Natural killer cell (primary cell): ENCODE data around the gene STYK1. TPM values are rescaled to one million over a fixed set of nuclear protein-coding genes. Genes with fewer than 3 reads are reported as not detected.

Experiments
- ATAC-seq, 3 donors: fragments of 150-1000 bp in 2 of 3; fragments of 200-7000 bp in 1 of 3; cut with Tn5 transposase; 1 replicate in 1 of 3; 2 replicates in 2 of 3; pipeline ENCODE4 v1.10.0; 2021; ENCODE audit warnings: mild to moderate bottlenecking in 2 of 3, moderate library complexity in 2 of 3
- DNase-seq, 2 donors: peaks; one replicate each; pipeline versions ENCODE4 v3.0.0 to v3.0.0-alpha.2; 2013 to 2021; ENCODE audit warnings: mixed read lengths in 1 of 2
- H3K27ac ChIP-seq: one replicate; pipeline ENCODE4 v1.5.1; 2013; ENCODE audit warnings: mild to moderate bottlenecking, low read length
- H3K27me3 ChIP-seq: one replicate; pipeline ENCODE4 v1.6.1; 2013; ENCODE audit warnings: low read length; ENCODE audit not compliant: control insufficient read depth, insufficient read depth
- H3K36me3 ChIP-seq: one replicate; pipeline ENCODE4 v1.6.1; 2013; ENCODE audit warnings: low read length; ENCODE audit not compliant: control insufficient read depth, insufficient read depth
- H3K4me1 ChIP-seq: one replicate; pipeline ENCODE4 v1.6.1; 2013; ENCODE audit warnings: low read length; ENCODE audit not compliant: control insufficient read depth, insufficient read depth
- H3K4me3 ChIP-seq: one replicate; pipeline ENCODE4 v1.5.1; 2013; ENCODE audit warnings: low read length
- H3K9me3 ChIP-seq: one replicate; pipeline ENCODE4 v1.6.1; 2013; ENCODE audit warnings: low read length; ENCODE audit not compliant: control insufficient read depth, insufficient read depth
- H3K27ac Mint-ChIP-seq, 2 donors: one replicate each; pipeline ENCODE4 v1.8.0; 2022; ENCODE audit warnings: mild to moderate bottlenecking in 2 of 2, mixed read lengths in 2 of 2, moderate library complexity in 1 of 2
- H3K27me3 Mint-ChIP-seq, 2 donors: one replicate each; pipeline ENCODE4 v1.8.0; 2022; ENCODE audit warnings: low read depth in 2 of 2, mixed read lengths in 2 of 2
- H3K36me3 Mint-ChIP-seq: one replicate; pipeline ENCODE4 v1.8.0; 2022; ENCODE audit warnings: mixed read lengths
- H3K4me1 Mint-ChIP-seq, 2 donors: one replicate each; pipeline ENCODE4 v1.8.0; 2022; ENCODE audit warnings: mixed read lengths in 2 of 2
- H3K4me3 Mint-ChIP-seq: one replicate; pipeline ENCODE4 v1.8.0; 2022; ENCODE audit warnings: mild to moderate bottlenecking, moderate library complexity, mixed read lengths
- H3K9me3 Mint-ChIP-seq, 2 donors: one replicate each; pipeline ENCODE4 v1.8.0; 2022; ENCODE audit warnings: mixed read lengths in 2 of 2
- CTCF ChIP-seq: fragments of 200-600 bp; IDR thresholded peaks from one replicate; pipeline ENCODE4 v1.8.0; 2022; ENCODE audit warnings: antibody characterized with exemption
- WGBS: methylation state at CpG from one replicate; pipeline ENCODE4 v1.1.7; 2013; ENCODE audit warnings: missing lambda C conversion rate; ENCODE audit not compliant: insufficient coverage; 5-methylcytosine and 5-hydroxymethylcytosine counted together
- intact Hi-C: fragments of 100-400 bp; cut with micrococcal nuclease; formaldehyde crosslinking; loops from one replicate; pipeline ENCODE4 v1.14.2; 2022
- total RNA-seq, 4 donors: library from RNA; stranded (reverse); fragments of 120-200 nt in 1 of 4; gene quantifications; one replicate each; pipeline versions ENCODE4 v1.2.3 to v1.2.4, GENCODE V29; 2013 to 2022

The STYK1 gene
- total RNA-seq, 3 donors from 2014 or later (not counting 1 experiment from before 2014, with no cell fraction given): 2.0 to 2.6 (median 2.4) TPM

- Mint-ChIP-seq H3K4me3 (no peak overlapping the region), H3K4me1 (peaks cover 0 to 7% of the 10 kb centered on the region in 2 donors), H3K36me3 (no peaks in the 10 kb centered on the region), H3K27ac (no peak overlapping the region), H3K9me3 (no peaks in the 10 kb centered on the region), H3K27me3 (peaks cover 38 to 75% of the 10 kb centered on the region in 2 donors)
- H3K4me1 ChIP-seq: peaks cover 4% of the 10 kb centered on the region
- 93% methylated on average over 2 of the region's 4 CpGs for WGBS
- no peak overlapping the region for H3K4me3 ChIP-seq
- ATAC-seq (no peak), DNase-seq (no peak)
- H3K36me3 ChIP-seq: no peaks in the 10 kb centered on the region
- no peaks in the 10 kb centered on the region for H3K9me3 ChIP-seq
- no peak overlapping the region for H3K27ac ChIP-seq
- H3K27me3 ChIP-seq: peaks cover 2% of the 10 kb centered on the region
- intact Hi-C loops: no loop called here
- TF ChIP-seq CTCF: no peak
Observed at GRCh38 chr12:10716277-10716676, 42.4 kb upstream of the STYK1 start.

- H3K27ac ChIP-seq: no peak overlapping the region
- Mint-ChIP-seq H3K4me1 (peaks cover 0 to 7% of the 10 kb centered on the region in 2 donors), H3K27me3 (peaks cover 38 to 69% of the 10 kb centered on the region in 2 donors), H3K9me3 (no peaks in the 10 kb centered on the region), H3K36me3 (no peaks in the 10 kb centered on the region), H3K4me3 (no peak overlapping the region), H3K27ac (no peak overlapping the region)
- H3K36me3 ChIP-seq: no peaks in the 10 kb centered on the region
- H3K9me3 ChIP-seq: no peaks in the 10 kb centered on the region
- no peak overlapping the region for H3K4me3 ChIP-seq
- H3K27me3 ChIP-seq: peaks cover 2% of the 10 kb centered on the region
- TF ChIP-seq CTCF: no peak
- intact Hi-C loops: no loop called here
- DNase-seq (peak in 1 of 2 donors; percentile 57), ATAC-seq (no peak)
- 74% methylated on average over 4 of the region's 6 CpGs for WGBS
- peaks cover 4% of the 10 kb centered on the region for H3K4me1 ChIP-seq
Observed at GRCh38 chr12:10715491-10715890, 41.6 kb upstream of the STYK1 start.

GRCh38 chr12:10709808-10710207 is 36.0 kb upstream of the STYK1 start:
- WGBS: 96% methylated on average over 16 of the region's 16 CpGs
- no peak for ATAC-seq
- intact Hi-C loops: no loop called here

More at GRCh38 chr12:10709808-10710207, 36.0 kb upstream of the STYK1 start:
- H3K36me3 ChIP-seq: no peaks in the 10 kb centered on the region
- H3K9me3 ChIP-seq: no peaks in the 10 kb centered on the region
- H3K4me3 ChIP-seq: no peak overlapping the region
- no peak overlapping the region for H3K4me3 Mint-ChIP-seq
- H3K4me1 Mint-ChIP-seq: no peaks in the 10 kb centered on the region
- H3K9me3 Mint-ChIP-seq: no peaks in the 10 kb centered on the region
- H3K27ac ChIP-seq: no peak overlapping the region
- no peak overlapping the region for H3K27ac Mint-ChIP-seq
- no peaks in the 10 kb centered on the region for H3K36me3 Mint-ChIP-seq
- H3K4me1 ChIP-seq: no peaks in the 10 kb centered on the region
- no peak for DNase-seq
- peaks cover 21 to 39% of the 10 kb centered on the region in 2 donors for H3K27me3 Mint-ChIP-seq
- no peak for TF ChIP-seq CTCF
- H3K27me3 ChIP-seq: no peaks in the 10 kb centered on the region
